GM18499 (cell line): Measurements from ENCODE around the gene PLA2G4D.

Experiments
- ATAC-seq: cut with Tn5 transposase; IDR thresholded peaks from one replicate; pipeline ENCODE4 v1.9.1; 2021; ENCODE audit warnings: moderate number of reproducible peaks; ENCODE audit not compliant: insufficient read depth, unreplicated experiment

The PLA2G4D gene

GRCh38 chr15:42094512-42094963 is at the start of gene PLA2G4D:
PLA2G4D (minus strand) TSS chr15:42094562; CDS start chr15:42094459, 103 bp downstream.
- no peak for ATAC-seq

GRCh38 chr15:42143356-42143755 is 49.0 kb upstream of the PLA2G4D start:
- no peak for ATAC-seq

- ATAC-seq: no peak
Observed at GRCh38 chr15:42141795-42142667, 47.7 kb upstream of the PLA2G4D start.

- no peak for ATAC-seq
Observed at GRCh38 chr15:42141246-42141645, 46.9 kb upstream of the PLA2G4D start.

- no peak for ATAC-seq
Observed at GRCh38 chr15:42140383-42141070, 46.2 kb upstream of the PLA2G4D start.

- ATAC-seq: no peak
Observed at GRCh38 chr15:42139596-42139995, 45.2 kb upstream of the PLA2G4D start.

- no peak for ATAC-seq
Observed at GRCh38 chr15:42138968-42139386, 44.6 kb upstream of the PLA2G4D start.

GRCh38 chr15:42138411-42138810 is 44.0 kb upstream of the PLA2G4D start:
- ATAC-seq: no peak

GRCh38 chr15:42137461-42138261 is 43.3 kb upstream of the PLA2G4D start:
- no peak for ATAC-seq

- ATAC-seq: no peak
Observed at GRCh38 chr15:42136513-42136912, 42.2 kb upstream of the PLA2G4D start.

GRCh38 chr15:42135351-42135750 is 41.0 kb upstream of the PLA2G4D start:
- no peak for ATAC-seq

- ATAC-seq: no peak
Observed at GRCh38 chr15:42134617-42135245, 40.4 kb upstream of the PLA2G4D start.

- ATAC-seq: no peak
Observed at GRCh38 chr15:42133886-42134502, 39.6 kb upstream of the PLA2G4D start.

- ATAC-seq: no peak
Observed at GRCh38 chr15:42133356-42133755, 39.0 kb upstream of the PLA2G4D start.

- no peak for ATAC-seq
Observed at GRCh38 chr15:42131826-42132806, 37.8 kb upstream of the PLA2G4D start.

GRCh38 chr15:42131006-42131405 is 36.6 kb upstream of the PLA2G4D start:
- no peak for ATAC-seq

- ATAC-seq: no peak
Observed at GRCh38 chr15:42130246-42130986, 36.1 kb upstream of the PLA2G4D start.

GRCh38 chr15:42129364-42129763 is 35.0 kb upstream of the PLA2G4D start:
- no peak for ATAC-seq
